ENCODE data around the gene CHMP5.

Gene CHMP5

DNA sequence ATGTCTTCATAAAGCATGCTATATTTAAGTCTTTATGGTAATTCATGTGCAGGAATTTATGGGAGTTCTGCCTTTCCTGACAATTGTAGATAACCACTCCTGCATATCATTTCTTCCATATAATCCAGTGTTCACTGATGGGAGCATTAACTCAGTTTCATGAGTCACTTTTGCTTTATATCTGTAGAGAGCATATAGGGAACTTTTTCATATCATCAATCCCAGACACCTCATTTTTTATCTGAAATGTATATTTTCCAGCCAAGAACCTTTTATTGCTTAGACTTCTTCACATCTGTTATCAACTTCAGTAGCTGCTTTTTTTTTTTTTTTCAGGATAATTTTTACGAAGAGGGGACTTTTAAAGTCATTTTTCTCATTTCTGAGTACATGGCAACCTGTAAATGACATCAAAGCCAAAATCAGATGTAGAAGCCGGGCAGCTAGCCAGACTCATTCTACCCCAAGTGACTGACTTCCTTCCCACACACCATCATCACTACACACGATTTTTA is 66.6 kb downstream of the CHMP5 start:
- H3K27me3 Mint-ChIP-seq = no peaks in the 10 kb centered on the region
- DNase-seq (no peak), ATAC-seq (replicated peaks) (no peak)
- no peak overlapping the region for H3K27ac Mint-ChIP-seq
- no peaks in the 10 kb centered on the region for H3K9me3 Mint-ChIP-seq
- peaks cover 42 to 75% of the 10 kb centered on the region in 2 donors for H3K36me3 Mint-ChIP-seq
- no peaks in the 10 kb centered on the region for H3K4me1 Mint-ChIP-seq
- H3K4me3 Mint-ChIP-seq = no peak overlapping the region
